ENCODE results near the gene SMYD3. TPM values are rescaled to one million over a fixed set of nuclear protein-coding genes. Genes with fewer than 3 reads are reported as not detected.

The SMYD3 gene
- total RNA-seq, 2 donors from 2014 or later, result 13.5 to 20.8 TPM

DNA sequence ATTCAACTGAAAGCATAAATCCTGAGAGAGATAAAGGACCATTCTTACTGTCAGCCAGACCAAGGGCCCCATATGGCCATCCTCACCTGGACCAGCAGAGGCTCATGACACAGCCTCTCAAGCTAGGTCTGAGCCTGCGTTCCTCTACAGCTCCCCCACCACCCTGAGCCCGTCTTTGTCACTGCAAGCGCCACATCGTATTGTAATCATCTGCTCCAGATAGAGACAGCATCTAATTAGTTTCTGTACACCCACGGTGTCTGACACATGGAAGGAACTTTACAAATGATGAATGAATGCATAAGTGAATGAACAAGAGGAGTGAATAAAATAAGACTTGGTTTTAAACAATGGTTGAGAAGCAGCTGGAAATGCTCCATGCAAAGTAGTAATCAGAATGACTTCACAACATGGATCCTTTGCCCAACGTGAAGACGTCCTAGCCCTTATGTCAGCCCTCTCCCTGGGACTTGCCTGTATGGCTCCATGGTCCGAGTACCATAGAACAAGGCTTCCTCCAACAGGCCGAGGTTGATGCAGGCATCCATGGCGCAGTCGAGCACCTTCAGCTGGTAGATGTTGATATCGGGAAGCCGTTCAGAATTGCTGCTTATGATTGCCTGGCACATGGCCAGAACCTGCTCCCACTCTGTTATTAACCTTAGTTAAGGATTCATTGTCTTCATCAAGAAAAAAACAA, 648.9 kb downstream of the SMYD3 start:
- intact Hi-C loops (cut with DNase I), result no loop called here
- no peaks in the 10 kb centered on the region for H3K27me3 ChIP-seq
- no peak overlapping the region for H3K27ac ChIP-seq
- no peak overlapping the region for H3K4me3 ChIP-seq
- TF ChIP-seq POLR2A (IDR thresholded peaks at IDR 0.05), result no peak
- TF ChIP-seq, protein P1, sequence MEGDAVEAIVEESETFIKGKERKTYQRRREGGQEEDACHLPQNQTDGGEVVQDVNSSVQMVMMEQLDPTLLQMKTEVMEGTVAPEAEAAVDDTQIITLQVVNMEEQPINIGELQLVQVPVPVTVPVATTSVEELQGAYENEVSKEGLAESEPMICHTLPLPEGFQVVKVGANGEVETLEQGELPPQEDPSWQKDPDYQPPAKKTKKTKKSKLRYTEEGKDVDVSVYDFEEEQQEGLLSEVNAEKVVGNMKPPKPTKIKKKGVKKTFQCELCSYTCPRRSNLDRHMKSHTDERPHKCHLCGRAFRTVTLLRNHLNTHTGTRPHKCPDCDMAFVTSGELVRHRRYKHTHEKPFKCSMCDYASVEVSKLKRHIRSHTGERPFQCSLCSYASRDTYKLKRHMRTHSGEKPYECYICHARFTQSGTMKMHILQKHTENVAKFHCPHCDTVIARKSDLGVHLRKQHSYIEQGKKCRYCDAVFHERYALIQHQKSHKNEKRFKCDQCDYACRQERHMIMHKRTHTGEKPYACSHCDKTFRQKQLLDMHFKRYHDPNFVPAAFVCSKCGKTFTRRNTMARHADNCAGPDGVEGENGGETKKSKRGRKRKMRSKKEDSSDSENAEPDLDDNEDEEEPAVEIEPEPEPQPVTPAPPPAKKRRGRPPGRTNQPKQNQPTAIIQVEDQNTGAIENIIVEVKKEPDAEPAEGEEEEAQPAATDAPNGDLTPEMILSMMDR (IDR thresholded peaks at IDR 0.05), result no peak
- ATAC-seq (no peak), DNase-seq (no peak)
- no peaks in the 10 kb centered on the region for H3K9me3 ChIP-seq
- no peaks in the 10 kb centered on the region for H3K36me3 ChIP-seq (replicated peaks in 1 of 2; ENCODE audit: insufficient read depth in 1 of 2, low read depth in 2 of 2)
- WGBS, 2 donors, result 86 to 92% methylated on average over 13 of the region's 13 CpGs
- peaks cover 8% of the 10 kb centered on the region for H3K4me1 ChIP-seq

DNA sequence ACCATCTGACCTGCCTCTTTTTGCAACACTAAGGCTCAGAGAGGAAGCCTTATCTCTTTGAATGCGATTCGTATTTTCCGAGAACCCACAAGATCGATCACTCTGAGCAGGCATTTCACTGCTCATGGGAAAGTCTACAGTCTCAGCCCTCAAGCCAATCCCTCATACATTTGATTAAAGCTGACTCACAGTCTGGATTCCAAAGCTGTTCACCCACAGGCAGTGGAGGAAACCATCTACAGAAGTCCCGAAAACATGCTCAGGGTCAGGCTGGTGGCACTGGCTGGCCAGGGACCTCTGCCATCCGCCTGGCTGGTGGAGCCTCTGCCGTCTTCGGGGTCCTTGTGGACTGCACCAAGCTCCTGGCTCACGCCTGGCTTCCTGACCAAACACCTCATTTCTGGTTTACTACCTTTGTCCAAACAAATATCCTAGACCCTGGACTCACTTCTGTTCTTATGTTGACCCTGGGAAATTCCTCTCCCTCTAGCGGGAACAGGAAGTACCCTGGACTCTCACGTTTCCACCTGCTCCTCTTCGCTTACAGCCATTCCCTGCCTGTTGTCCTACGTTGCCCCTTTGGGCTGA, 650.0 kb downstream of the SMYD3 start:
- intact Hi-C loops (cut with DNase I), result no loop called here
- DNase-seq, result peak in 1 of 4 donors; percentile 36
- TF ChIP-seq, protein P1 (IDR thresholded peaks at IDR 0.05), result no peak
- no peak for TF ChIP-seq POLR2A (IDR thresholded peaks at IDR 0.05)
- peak; percentile 40 for ATAC-seq
- no peaks in the 10 kb centered on the region for H3K36me3 ChIP-seq (replicated peaks in 1 of 2; ENCODE audit: insufficient read depth in 1 of 2, low read depth in 2 of 2)
- no peaks in the 10 kb centered on the region for H3K9me3 ChIP-seq
- H3K4me1 ChIP-seq, result peaks cover 8% of the 10 kb centered on the region
- no peak overlapping the region for H3K4me3 ChIP-seq
- no peaks in the 10 kb centered on the region for H3K27me3 ChIP-seq
- peak overlapping the region in 1 of 4 donors; percentile 60 for H3K27ac ChIP-seq
- 53 to 76% methylated on average over 13 of the region's 13 CpGs for WGBS, 2 donors

DNA sequence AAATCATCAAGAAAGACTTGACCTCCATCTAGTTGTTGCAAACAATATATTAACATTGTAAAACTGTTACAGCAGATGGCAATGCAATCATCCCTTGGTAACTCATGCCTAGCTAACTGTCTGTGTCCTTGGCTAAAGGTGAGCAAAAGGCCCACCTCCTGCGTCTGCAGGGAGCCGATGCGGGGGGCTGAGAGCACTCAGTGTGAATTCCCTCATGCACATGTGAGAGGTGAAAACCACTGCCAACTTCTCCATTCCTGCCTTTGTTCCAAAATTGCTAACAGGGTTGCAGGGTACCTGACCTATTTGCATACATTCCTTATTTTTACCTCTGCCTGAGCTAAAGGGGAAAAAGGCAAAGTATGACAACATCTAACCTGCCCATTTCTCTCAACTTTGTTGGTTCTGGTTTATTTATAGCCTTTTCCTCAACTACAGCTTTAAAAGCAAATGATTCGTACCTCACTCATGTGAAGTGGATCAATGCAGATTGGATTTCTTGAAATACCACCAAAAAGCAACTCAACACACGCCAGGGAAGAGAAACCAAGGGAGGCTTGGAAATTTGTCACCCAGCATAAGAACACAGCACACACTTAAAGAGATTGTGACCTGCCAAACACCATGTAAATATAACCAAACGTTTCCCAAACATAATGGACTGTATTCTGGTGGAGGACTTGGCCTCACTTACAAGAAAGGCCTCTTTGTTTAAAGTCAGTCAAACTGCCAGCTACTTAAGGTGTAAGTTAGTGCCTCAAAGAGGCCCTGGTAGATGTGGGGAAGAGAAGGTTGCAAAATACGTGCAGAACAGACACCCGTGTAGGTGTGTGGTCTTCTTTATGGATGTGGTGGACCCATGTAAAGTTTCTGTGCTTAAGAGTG, 651.0 kb downstream of the SMYD3 start:
- H3K4me3 ChIP-seq, result no peak overlapping the region
- intact Hi-C loops (cut with DNase I), result no loop called here
- no peak for ATAC-seq
- H3K36me3 ChIP-seq (replicated peaks in 1 of 2; ENCODE audit: insufficient read depth in 1 of 2, low read depth in 2 of 2), result no peaks in the 10 kb centered on the region
- H3K27ac ChIP-seq, result peak overlapping the region in 1 of 4 donors; percentile 60
- no peak for TF ChIP-seq POLR2A (IDR thresholded peaks at IDR 0.05)
- TF ChIP-seq, protein P1 (IDR thresholded peaks at IDR 0.05), result no peak
- WGBS, 2 donors, result 70 to 78% methylated on average over 8 of the region's 8 CpGs
- H3K4me1 ChIP-seq, result peaks cover 7% of the 10 kb centered on the region
- no peak for DNase-seq
- H3K9me3 ChIP-seq, result no peaks in the 10 kb centered on the region
- H3K27me3 ChIP-seq, result no peaks in the 10 kb centered on the region

DNA sequence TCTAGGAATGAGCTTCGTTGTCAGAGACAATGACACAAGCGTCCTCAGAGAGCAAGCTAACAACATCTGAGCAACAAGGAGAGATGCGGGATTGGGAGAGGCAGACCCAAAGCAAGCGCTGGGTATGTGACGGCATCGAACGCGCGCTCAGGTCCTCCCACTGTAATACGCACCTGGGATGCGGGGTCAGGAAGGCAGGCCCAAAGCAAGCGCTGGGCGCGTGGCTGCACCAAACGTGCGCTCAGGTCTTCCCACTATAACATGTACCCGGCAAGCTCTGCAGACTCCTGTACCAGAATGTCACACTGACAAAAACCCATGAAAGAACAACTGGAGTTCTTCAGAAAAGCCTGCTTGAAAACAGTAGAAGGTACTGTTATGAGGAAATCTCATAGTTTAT, 653.8 kb downstream of the SMYD3 start:
- intact Hi-C loops (cut with DNase I), result no loop called here
- 96 to 97% methylated on average over 17 of the region's 17 CpGs for WGBS, 2 donors
- H3K9me3 ChIP-seq, result no peaks in the 10 kb centered on the region
- ATAC-seq (no peak), DNase-seq (no peak)
- no peaks in the 10 kb centered on the region for H3K27me3 ChIP-seq
- H3K36me3 ChIP-seq (replicated peaks in 1 of 2; ENCODE audit: insufficient read depth in 1 of 2, low read depth in 2 of 2), result no peaks in the 10 kb centered on the region
- H3K27ac ChIP-seq, result no peak overlapping the region
- no peak for TF ChIP-seq POLR2A (IDR thresholded peaks at IDR 0.05)
- no peaks in the 10 kb centered on the region for H3K4me1 ChIP-seq
- H3K4me3 ChIP-seq, result no peak overlapping the region

DNA sequence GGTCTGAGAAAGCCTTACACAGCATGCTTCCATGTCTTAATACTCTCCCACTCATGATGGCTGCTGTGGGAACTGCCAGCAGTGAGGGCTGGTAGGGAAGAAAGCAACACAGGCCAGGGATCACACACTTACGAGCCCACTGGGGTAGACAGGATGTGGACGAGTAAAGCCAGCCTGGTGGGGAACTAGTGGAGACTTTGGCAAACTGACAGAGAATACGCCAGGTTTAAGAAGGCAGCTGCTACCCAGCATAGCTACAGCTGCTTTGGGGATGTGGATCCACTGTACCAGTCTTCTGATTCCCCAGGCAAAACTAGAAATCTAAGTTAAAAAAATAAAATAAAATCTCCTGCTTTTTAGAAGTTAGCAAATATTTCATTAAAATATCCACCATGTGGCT, 664.0 kb downstream of the SMYD3 start:
- DNase-seq (no peak), ATAC-seq (no peak)
- intact Hi-C loops (cut with DNase I), result no loop called here
- no peaks in the 10 kb centered on the region for H3K9me3 ChIP-seq
- TF ChIP-seq POLR2A (IDR thresholded peaks at IDR 0.05), result no peak
- TF ChIP-seq, protein P1 (IDR thresholded peaks at IDR 0.05), result no peak
- H3K27me3 ChIP-seq, result no peaks in the 10 kb centered on the region
- no peak overlapping the region for H3K27ac ChIP-seq
- H3K36me3 ChIP-seq (replicated peaks in 1 of 2; ENCODE audit: insufficient read depth in 1 of 2, low read depth in 2 of 2), result no peaks in the 10 kb centered on the region
- no peaks in the 10 kb centered on the region for H3K4me1 ChIP-seq
- WGBS, 2 donors, result 55 to 77% methylated on average over 3 of the region's 3 CpGs
- no peak overlapping the region for H3K4me3 ChIP-seq
